GM23338 (cell line): ENCODE results near the gene KCNJ6.

ENCODE experiments used
- CREB1 ChIP-seq: fragments of 250-450 bp; sonication (Bioruptor Pico); IDR thresholded peaks from 2 replicates; pipeline ENCODE4 v1.5.0; 2020; ENCODE audit warnings: low read depth, mild to moderate bottlenecking, moderate library complexity
- EZH2 ChIP-seq: fragments of 200-600 bp; sonication (generic); IDR thresholded peaks from one replicate; pipeline ENCODE4 v1.8.0; 2017; ENCODE audit warnings: antibody characterized with exemption, mild to moderate bottlenecking, low read depth; ENCODE audit not compliant: unreplicated experiment
- EZH2phosphoT487 ChIP-seq: fragments of 200-600 bp; sonication (generic); IDR thresholded peaks from one replicate; pipeline ENCODE4 v1.8.1; 2018; ENCODE audit warnings: antibody characterized with exemption; ENCODE audit not compliant: unreplicated experiment
- JUNB ChIP-seq: IDR thresholded peaks from one replicate; pipeline ENCODE4 v1.6.1; 2016; ENCODE audit warnings: antibody characterized with exemption; ENCODE audit not compliant: unreplicated experiment
- NANOG ChIP-seq: IDR thresholded peaks from 2 replicates; pipeline ENCODE4 v1.6.1; 2016; ENCODE audit warnings: antibody characterized with exemption, borderline replicate concordance
- POLR2AphosphoS5 ChIP-seq: IDR thresholded peaks from 2 replicates; pipeline ENCODE4 v1.6.1; 2016; ENCODE audit warnings: antibody characterized with exemption, low read depth
- STAT1 ChIP-seq: IDR thresholded peaks from one replicate; pipeline ENCODE4 v1.6.1; 2016; ENCODE audit warnings: antibody characterized with exemption; ENCODE audit not compliant: unreplicated experiment
- ZNF114 ChIP-seq: fragments of 250-450 bp; sonication (Bioruptor Pico); IDR thresholded peaks from 2 replicates; pipeline ENCODE4 v1.5.0; 2020; ENCODE audit warnings: mild to moderate bottlenecking, moderate library complexity
- ZNF331 ChIP-seq: fragments of 250-450 bp; sonication (Bioruptor Pico); IDR thresholded peaks from 2 replicates; pipeline ENCODE4 v1.5.0; 2020; ENCODE audit warnings: low read depth, mild to moderate bottlenecking, moderate library complexity
- TF ChIP-seq, protein P1 (sequence below): IDR thresholded peaks from one replicate; pipeline ENCODE4 v1.6.1; 2018; ENCODE audit warnings: antibody characterized with exemption; ENCODE audit not compliant: unreplicated experiment
- TF ChIP-seq, protein P2 (sequence below), 2 experiments: fragments of 200-600 bp in 1 of 2; sonication (generic) in 1 of 2; conservative IDR thresholded peaks; 2 replicates each; pipeline versions ENCODE4 v1.5.1 to v1.6.1; 2016 to 2017; ENCODE audit warnings: antibody characterized with exemption in 2 of 2, low read depth in 2 of 2, mild to moderate bottlenecking in 2 of 2, moderate library complexity in 1 of 2
- TF ChIP-seq, protein P3 (sequence below): IDR thresholded peaks from 2 replicates; pipeline ENCODE4 v1.6.1; 2016; ENCODE audit warnings: antibody characterized with exemption
- TF ChIP-seq, protein P4 (sequence below): fragments of 250-450 bp; sonication (Bioruptor Pico); IDR thresholded peaks from 2 replicates; pipeline ENCODE4 v1.5.0; 2020; ENCODE audit warnings: mild to moderate bottlenecking, moderate library complexity

DNA sequence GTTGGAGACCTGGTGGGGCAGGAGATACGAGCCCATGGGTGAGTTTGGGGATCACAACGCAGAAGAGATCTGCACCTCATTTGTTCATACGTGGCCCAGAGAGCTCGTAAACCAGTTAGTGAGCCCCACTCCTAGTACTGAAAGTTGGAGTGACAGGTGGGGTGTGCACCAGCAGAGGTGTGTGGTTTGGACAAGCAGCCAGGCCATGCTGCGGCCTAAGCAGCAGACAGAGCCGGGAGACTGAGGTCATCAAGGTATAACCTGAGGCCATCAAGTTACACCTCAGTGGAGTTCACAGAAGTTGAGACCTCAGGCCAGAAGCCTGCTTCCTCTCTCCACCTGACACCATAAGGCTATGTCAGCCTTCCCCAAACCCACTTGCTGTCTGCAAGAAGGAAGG is 27.6 kb downstream of the KCNJ6 start:
- TF ChIP-seq, protein P1, sequence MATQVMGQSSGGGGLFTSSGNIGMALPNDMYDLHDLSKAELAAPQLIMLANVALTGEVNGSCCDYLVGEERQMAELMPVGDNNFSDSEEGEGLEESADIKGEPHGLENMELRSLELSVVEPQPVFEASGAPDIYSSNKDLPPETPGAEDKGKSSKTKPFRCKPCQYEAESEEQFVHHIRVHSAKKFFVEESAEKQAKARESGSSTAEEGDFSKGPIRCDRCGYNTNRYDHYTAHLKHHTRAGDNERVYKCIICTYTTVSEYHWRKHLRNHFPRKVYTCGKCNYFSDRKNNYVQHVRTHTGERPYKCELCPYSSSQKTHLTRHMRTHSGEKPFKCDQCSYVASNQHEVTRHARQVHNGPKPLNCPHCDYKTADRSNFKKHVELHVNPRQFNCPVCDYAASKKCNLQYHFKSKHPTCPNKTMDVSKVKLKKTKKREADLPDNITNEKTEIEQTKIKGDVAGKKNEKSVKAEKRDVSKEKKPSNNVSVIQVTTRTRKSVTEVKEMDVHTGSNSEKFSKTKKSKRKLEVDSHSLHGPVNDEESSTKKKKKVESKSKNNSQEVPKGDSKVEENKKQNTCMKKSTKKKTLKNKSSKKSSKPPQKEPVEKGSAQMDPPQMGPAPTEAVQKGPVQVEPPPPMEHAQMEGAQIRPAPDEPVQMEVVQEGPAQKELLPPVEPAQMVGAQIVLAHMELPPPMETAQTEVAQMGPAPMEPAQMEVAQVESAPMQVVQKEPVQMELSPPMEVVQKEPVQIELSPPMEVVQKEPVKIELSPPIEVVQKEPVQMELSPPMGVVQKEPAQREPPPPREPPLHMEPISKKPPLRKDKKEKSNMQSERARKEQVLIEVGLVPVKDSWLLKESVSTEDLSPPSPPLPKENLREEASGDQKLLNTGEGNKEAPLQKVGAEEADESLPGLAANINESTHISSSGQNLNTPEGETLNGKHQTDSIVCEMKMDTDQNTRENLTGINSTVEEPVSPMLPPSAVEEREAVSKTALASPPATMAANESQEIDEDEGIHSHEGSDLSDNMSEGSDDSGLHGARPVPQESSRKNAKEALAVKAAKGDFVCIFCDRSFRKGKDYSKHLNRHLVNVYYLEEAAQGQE, result no peak
- TF ChIP-seq, protein P2, sequence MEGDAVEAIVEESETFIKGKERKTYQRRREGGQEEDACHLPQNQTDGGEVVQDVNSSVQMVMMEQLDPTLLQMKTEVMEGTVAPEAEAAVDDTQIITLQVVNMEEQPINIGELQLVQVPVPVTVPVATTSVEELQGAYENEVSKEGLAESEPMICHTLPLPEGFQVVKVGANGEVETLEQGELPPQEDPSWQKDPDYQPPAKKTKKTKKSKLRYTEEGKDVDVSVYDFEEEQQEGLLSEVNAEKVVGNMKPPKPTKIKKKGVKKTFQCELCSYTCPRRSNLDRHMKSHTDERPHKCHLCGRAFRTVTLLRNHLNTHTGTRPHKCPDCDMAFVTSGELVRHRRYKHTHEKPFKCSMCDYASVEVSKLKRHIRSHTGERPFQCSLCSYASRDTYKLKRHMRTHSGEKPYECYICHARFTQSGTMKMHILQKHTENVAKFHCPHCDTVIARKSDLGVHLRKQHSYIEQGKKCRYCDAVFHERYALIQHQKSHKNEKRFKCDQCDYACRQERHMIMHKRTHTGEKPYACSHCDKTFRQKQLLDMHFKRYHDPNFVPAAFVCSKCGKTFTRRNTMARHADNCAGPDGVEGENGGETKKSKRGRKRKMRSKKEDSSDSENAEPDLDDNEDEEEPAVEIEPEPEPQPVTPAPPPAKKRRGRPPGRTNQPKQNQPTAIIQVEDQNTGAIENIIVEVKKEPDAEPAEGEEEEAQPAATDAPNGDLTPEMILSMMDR (conservative IDR thresholded peaks at IDR 0.05; ENCODE audit: low read depth in 2 of 2), result no peak
- TF ChIP-seq EZH2 (no peak), POLR2AphosphoS5 (no peak), EZH2phosphoT487 (no peak), STAT1 (no peak), ZNF114 (CRISPR knock-in tag) (no peak), JUNB (no peak), CREB1 (no peak), NANOG (no peak), ZNF331 (CRISPR knock-in tag) (no peak)
- TF ChIP-seq, protein P3, sequence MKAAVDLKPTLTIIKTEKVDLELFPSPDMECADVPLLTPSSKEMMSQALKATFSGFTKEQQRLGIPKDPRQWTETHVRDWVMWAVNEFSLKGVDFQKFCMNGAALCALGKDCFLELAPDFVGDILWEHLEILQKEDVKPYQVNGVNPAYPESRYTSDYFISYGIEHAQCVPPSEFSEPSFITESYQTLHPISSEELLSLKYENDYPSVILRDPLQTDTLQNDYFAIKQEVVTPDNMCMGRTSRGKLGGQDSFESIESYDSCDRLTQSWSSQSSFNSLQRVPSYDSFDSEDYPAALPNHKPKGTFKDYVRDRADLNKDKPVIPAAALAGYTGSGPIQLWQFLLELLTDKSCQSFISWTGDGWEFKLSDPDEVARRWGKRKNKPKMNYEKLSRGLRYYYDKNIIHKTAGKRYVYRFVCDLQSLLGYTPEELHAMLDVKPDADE, result no peak
- TF ChIP-seq, protein P4, sequence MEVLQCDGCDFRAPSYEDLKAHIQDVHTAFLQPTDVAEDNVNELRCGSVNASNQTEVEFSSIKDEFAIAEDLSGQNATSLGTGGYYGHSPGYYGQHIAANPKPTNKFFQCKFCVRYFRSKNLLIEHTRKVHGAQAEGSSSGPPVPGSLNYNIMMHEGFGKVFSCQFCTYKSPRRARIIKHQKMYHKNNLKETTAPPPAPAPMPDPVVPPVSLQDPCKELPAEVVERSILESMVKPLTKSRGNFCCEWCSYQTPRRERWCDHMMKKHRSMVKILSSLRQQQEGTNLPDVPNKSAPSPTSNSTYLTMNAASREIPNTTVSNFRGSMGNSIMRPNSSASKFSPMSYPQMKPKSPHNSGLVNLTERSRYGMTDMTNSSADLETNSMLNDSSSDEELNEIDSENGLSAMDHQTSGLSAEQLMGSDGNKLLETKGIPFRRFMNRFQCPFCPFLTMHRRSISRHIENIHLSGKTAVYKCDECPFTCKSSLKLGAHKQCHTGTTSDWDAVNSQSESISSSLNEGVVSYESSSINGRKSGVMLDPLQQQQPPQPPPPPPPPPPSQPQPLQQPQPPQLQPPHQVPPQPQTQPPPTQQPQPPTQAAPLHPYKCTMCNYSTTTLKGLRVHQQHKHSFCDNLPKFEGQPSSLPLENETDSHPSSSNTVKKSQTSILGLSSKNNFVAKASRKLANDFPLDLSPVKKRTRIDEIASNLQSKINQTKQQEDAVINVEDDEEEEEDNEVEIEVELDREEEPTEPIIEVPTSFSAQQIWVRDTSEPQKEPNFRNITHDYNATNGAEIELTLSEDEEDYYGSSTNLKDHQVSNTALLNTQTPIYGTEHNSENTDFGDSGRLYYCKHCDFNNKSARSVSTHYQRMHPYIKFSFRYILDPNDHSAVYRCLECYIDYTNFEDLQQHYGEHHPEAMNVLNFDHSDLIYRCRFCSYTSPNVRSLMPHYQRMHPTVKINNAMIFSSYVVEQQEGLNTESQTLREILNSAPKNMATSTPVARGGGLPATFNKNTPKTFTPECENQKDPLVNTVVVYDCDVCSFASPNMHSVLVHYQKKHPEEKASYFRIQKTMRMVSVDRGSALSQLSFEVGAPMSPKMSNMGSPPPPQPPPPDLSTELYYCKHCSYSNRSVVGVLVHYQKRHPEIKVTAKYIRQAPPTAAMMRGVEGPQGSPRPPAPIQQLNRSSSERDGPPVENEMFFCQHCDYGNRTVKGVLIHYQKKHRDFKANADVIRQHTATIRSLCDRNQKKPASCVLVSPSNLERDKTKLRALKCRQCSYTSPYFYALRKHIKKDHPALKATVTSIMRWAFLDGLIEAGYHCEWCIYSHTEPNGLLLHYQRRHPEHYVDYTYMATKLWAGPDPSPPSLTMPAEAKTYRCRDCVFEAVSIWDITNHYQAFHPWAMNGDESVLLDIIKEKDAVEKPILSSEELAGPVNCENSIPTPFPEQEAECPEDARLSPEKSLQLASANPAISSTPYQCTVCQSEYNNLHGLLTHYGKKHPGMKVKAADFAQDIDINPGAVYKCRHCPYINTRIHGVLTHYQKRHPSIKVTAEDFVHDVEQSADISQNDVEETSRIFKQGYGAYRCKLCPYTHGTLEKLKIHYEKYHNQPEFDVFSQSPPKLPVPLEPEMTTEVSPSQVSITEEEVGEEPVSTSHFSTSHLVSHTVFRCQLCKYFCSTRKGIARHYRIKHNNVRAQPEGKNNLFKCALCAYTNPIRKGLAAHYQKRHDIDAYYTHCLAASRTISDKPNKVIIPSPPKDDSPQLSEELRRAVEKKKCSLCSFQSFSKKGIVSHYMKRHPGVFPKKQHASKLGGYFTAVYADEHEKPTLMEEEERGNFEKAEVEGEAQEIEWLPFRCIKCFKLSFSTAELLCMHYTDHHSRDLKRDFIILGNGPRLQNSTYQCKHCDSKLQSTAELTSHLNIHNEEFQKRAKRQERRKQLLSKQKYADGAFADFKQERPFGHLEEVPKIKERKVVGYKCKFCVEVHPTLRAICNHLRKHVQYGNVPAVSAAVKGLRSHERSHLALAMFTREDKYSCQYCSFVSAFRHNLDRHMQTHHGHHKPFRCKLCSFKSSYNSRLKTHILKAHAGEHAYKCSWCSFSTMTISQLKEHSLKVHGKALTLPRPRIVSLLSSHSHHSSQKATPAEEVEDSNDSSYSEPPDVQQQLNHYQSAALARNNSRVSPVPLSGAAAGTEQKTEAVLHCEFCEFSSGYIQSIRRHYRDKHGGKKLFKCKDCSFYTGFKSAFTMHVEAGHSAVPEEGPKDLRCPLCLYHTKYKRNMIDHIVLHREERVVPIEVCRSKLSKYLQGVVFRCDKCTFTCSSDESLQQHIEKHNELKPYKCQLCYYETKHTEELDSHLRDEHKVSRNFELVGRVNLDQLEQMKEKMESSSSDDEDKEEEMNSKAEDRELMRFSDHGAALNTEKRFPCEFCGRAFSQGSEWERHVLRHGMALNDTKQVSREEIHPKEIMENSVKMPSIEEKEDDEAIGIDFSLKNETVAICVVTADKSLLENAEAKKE (CRISPR knock-in tag), result no peak
